ENCODE measurements around the gene LGI4.

The LGI4 gene

GRCh38 chr19:35114353-35115176, 20.3 kb downstream of the LGI4 start:
- no peak overlapping the region for H3K4me3 ChIP-seq (replicated peaks; ENCODE audit: low read depth, low read length)
- peak; percentile 99 for TF ChIP-seq CTCF (IDR thresholded peaks at IDR 0.05; ENCODE audit: low read depth, low read length, missing control alignments)
- DNase-seq (ENCODE audit: extremely low read depth, low read depth), result no peak

GRCh38 chr19:35112995-35113688, 21.7 kb downstream of the LGI4 start:
- H3K4me3 ChIP-seq (replicated peaks; ENCODE audit: low read depth, low read length), result no peak overlapping the region
- no peak for DNase-seq (ENCODE audit: extremely low read depth, low read depth)
- TF ChIP-seq CTCF (IDR thresholded peaks at IDR 0.05; ENCODE audit: low read depth, low read length, missing control alignments), result no peak

GRCh38 chr19:35110974-35111373, 23.9 kb downstream of the LGI4 start:
- H3K4me3 ChIP-seq (replicated peaks; ENCODE audit: low read depth, low read length), result no peak overlapping the region
- TF ChIP-seq CTCF (IDR thresholded peaks at IDR 0.05; ENCODE audit: low read depth, low read length, missing control alignments), result no peak
- no peak for DNase-seq (ENCODE audit: extremely low read depth, low read depth)

GRCh38 chr19:35109395-35110112, 25.3 kb downstream of the LGI4 start:
- no peak overlapping the region for H3K4me3 ChIP-seq (replicated peaks; ENCODE audit: low read depth, low read length)
- TF ChIP-seq CTCF (IDR thresholded peaks at IDR 0.05; ENCODE audit: low read depth, low read length, missing control alignments), result no peak
- no peak for DNase-seq (ENCODE audit: extremely low read depth, low read depth)

GRCh38 chr19:35108730-35109129, 26.1 kb downstream of the LGI4 start:
- no peak for DNase-seq (ENCODE audit: extremely low read depth, low read depth)
- no peak overlapping the region for H3K4me3 ChIP-seq (replicated peaks; ENCODE audit: low read depth, low read length)
- TF ChIP-seq CTCF (IDR thresholded peaks at IDR 0.05; ENCODE audit: low read depth, low read length, missing control alignments), result no peak

GRCh38 chr19:35107545-35107944, 27.3 kb downstream of the LGI4 start:
- no peak for TF ChIP-seq CTCF (IDR thresholded peaks at IDR 0.05; ENCODE audit: low read depth, low read length, missing control alignments)
- H3K4me3 ChIP-seq (replicated peaks; ENCODE audit: low read depth, low read length), result no peak overlapping the region
- DNase-seq (ENCODE audit: extremely low read depth, low read depth), result no peak

Data from HFF-Myc (cell line).